Mucosa of rectum (tissue), 2 donors: ENCODE data around the gene MS4A18.
A peak's percentile ranks its signal among the peaks of the same experiment; 100 is the strongest.
"Not testable (repeated sequence)": the region's sequence is repeated elsewhere in the genome, so short reads cannot be mapped to it uniquely, and the experiment has no call there.

Experiments used
- H3K27ac ChIP-seq, 2 donors: one replicate each; pipeline ENCODE4 v1.7.0; 2013; ENCODE audit warnings: inconsistent platforms in 2 of 2, low read depth in 2 of 2, low read length in 2 of 2
- H3K27me3 ChIP-seq, 2 donors: one replicate each; pipeline ENCODE4 v1.7.0; 2013; ENCODE audit warnings: low read length in 2 of 2; ENCODE audit not compliant: control insufficient read depth in 2 of 2, insufficient read depth in 2 of 2
- H3K36me3 ChIP-seq, 2 donors: one replicate each; pipeline ENCODE4 v1.7.0; 2013; ENCODE audit warnings: low read length in 2 of 2; ENCODE audit not compliant: control insufficient read depth in 2 of 2, insufficient read depth in 2 of 2
- H3K4me1 ChIP-seq, 2 donors: one replicate each; pipeline ENCODE4 v1.7.0; 2013; ENCODE audit warnings: low read length in 2 of 2, mild to moderate bottlenecking in 1 of 2; ENCODE audit not compliant: control insufficient read depth in 2 of 2, insufficient read depth in 2 of 2
- H3K4me3 ChIP-seq, 2 donors: one replicate each; pipeline ENCODE4 v1.7.0; 2013; ENCODE audit warnings: low read length in 2 of 2
- H3K9ac ChIP-seq, 2 donors: one replicate each; pipeline ENCODE4 v1.7.0; 2013; ENCODE audit warnings: low read length in 2 of 2, low read depth in 1 of 2, mild to moderate bottlenecking in 1 of 2
- H3K9me3 ChIP-seq, 2 donors: one replicate each; pipeline ENCODE4 v1.7.0; 2013; ENCODE audit warnings: low read length in 2 of 2; ENCODE audit not compliant: control insufficient read depth in 2 of 2
- donor health status: healthy.
- donor health status: Normal muscosa, but diverticular disease.

Gene MS4A18

DNA sequence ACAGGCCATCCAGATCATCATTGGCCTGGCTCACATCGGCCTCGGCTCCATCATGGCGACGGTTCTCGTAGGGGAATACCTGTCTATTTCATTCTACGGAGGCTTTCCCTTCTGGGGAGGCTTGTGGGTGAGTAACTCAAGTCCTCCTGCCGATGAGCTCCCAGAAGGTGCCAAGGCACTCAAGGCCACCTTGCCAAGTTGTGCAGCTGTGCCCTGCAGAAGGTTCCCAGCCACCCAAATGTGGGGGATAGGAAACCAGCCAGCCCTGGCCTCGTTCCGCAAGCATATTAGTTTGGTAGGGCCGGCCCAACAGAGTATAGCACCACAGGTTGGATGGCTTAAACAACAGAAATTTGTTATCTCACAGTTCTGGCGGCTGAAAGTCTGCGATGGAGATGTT, 21.1 kb upstream of the MS4A18 start:
- Histone ChIP-seq H3K36me3 (no peaks in the 10 kb centered on the region), H3K9ac (no peak overlapping the region), H3K27me3 (no peaks in the 10 kb centered on the region), H3K9me3 (no peaks in the 10 kb centered on the region), H3K4me1 (peaks cover 17 to 28% of the 10 kb centered on the region in 2 donors), H3K4me3 (no peak overlapping the region), H3K27ac (no peak overlapping the region)

DNA sequence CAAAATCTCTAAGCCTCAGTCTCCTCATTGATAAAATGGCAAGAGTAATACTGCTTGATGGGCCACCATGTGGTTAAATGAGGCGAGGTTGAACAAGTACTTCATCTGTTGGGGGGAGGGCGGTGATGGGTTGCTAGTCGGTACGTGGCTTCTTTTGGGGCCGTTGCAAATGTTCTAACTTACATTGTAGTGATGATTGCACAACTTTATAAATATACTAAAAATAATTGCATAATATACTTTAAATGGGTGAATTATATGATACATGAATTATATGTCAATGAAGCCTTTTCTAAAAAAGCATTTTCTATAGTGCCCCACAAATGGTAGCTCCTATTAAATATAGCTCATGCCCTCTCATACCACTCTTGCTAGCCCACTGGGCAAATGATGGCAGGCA, 18.6 kb upstream of the MS4A18 start:
- no peak overlapping the region for H3K27ac ChIP-seq
- no peaks in the 10 kb centered on the region for H3K9me3 ChIP-seq
- peaks cover 9 to 12% of the 10 kb centered on the region in 2 donors for H3K4me1 ChIP-seq
- H3K36me3 ChIP-seq, result no peaks in the 10 kb centered on the region
- no peaks in the 10 kb centered on the region for H3K27me3 ChIP-seq
- no peak overlapping the region for H3K9ac ChIP-seq
- H3K4me3 ChIP-seq, result no peak overlapping the region

DNA sequence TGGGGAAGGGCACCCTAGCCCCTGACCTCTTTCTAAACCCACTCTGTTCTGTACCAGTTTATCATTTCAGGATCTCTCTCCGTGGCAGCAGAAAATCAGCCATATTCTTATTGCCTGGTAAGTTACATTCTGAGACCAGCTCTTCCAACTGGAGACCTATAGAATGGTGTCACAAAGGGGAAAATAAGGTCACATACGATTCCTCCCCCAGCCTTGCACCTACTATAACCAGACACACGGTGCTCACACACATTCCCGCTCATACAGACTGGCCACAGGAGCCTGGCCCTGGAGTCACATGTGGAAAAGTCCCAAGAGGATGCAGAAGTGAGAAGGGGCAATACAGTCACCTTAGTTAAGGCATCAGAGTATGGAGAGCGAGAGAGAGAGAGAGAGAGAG, 17.6 kb upstream of the MS4A18 start:
- H3K27me3 ChIP-seq, result no peaks in the 10 kb centered on the region
- H3K4me1 ChIP-seq, result peaks cover 3 to 9% of the 10 kb centered on the region in 2 donors
- H3K4me3 ChIP-seq, result no peak overlapping the region
- H3K27ac ChIP-seq, result no peak overlapping the region
- no peaks in the 10 kb centered on the region for H3K36me3 ChIP-seq
- H3K9ac ChIP-seq, result no peak overlapping the region
- H3K9me3 ChIP-seq, result no peaks in the 10 kb centered on the region

GRCh38 chr11:60710482-60710881, 14.0 kb upstream of the MS4A18 start:
- Histone ChIP-seq H3K4me1 (peaks cover 3 to 9% of the 10 kb centered on the region in 2 donors), H3K27ac (no peak overlapping the region)

GRCh38 chr11:60711276-60711675, 13.2 kb upstream of the MS4A18 start:
- H3K27me3 ChIP-seq, result peaks cover 0 to 6% of the 10 kb centered on the region in 2 donors
- H3K36me3 ChIP-seq, result no peaks in the 10 kb centered on the region
- H3K9ac ChIP-seq, result no peak overlapping the region
- H3K4me1 ChIP-seq, result peaks cover 3 to 9% of the 10 kb centered on the region in 2 donors
- no peak overlapping the region for H3K4me3 ChIP-seq
- H3K27ac ChIP-seq, result no peak overlapping the region
- no peaks in the 10 kb centered on the region for H3K9me3 ChIP-seq

More at GRCh38 chr11:60710482-60710881, 14.0 kb upstream of the MS4A18 start:
- Histone ChIP-seq H3K9me3 (no peaks in the 10 kb centered on the region), H3K4me3 (no peak overlapping the region), H3K36me3 (no peaks in the 10 kb centered on the region), H3K27me3 (no peaks in the 10 kb centered on the region), H3K9ac (no peak overlapping the region)

- not testable (repeated sequence) for H3K27me3 ChIP-seq, H3K36me3 ChIP-seq
Observed at GRCh38 chr11:60713423-60713822, 11.1 kb upstream of the MS4A18 start.

DNA sequence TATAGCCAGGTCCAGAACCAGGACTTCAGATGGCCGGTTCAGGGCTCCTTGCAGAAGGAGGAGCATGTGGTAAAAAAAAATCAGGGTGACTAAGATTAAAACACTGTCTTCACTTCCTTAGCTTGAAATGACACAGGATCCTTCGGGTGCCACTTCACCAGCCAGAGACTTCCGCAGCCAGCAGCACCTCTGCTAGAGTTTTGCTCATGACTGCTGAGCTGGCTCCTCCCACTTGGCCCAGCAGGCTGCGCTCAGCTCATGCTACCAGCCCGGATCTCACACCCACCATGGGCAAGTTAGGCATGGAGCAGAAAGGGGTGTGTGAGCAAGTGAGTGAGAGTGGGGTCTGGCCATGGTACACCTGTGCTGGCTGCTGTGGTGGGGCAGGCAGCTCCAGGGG, 6.6 kb upstream of the MS4A18 start:
- Histone ChIP-seq H3K4me3 (no peak overlapping the region), H3K36me3 (no peaks in the 10 kb centered on the region), H3K27me3 (peaks cover 0 to 19% of the 10 kb centered on the region in 2 donors), H3K27ac (peak overlapping the region; percentile 66 to 88), H3K4me1 (peaks cover 18 to 26% of the 10 kb centered on the region in 2 donors), H3K9ac (peak overlapping the region in 1 of 2 donors; percentile 42), H3K9me3 (peaks cover 0 to 2% of the 10 kb centered on the region in 2 donors)

More at GRCh38 chr11:60713423-60713822, 11.1 kb upstream of the MS4A18 start:
- H3K9me3 ChIP-seq, H3K27ac ChIP-seq, H3K4me3 ChIP-seq, H3K9ac ChIP-seq: not testable (repeated sequence)
- H3K4me1 ChIP-seq, result peaks cover 9 to 15% of the 10 kb centered on the region in 2 donors

GRCh38 chr11:60718524-60719316, 5.8 kb upstream of the MS4A18 start:
- H3K27me3 ChIP-seq, result peaks cover 2 to 19% of the 10 kb centered on the region in 2 donors
- peaks cover 0 to 2% of the 10 kb centered on the region in 2 donors for H3K9me3 ChIP-seq
- no peaks in the 10 kb centered on the region for H3K36me3 ChIP-seq
- peak overlapping the region in 1 of 2 donors; percentile 42 for H3K9ac ChIP-seq
- H3K27ac ChIP-seq, result peak overlapping the region; percentile 70 to 88
- H3K4me1 ChIP-seq, result peaks cover 18 to 26% of the 10 kb centered on the region in 2 donors
- H3K4me3 ChIP-seq, result peak overlapping the region in 1 of 2 donors; percentile 2

GRCh38 chr11:60719391-60719790, 5.1 kb upstream of the MS4A18 start:
- H3K4me1 ChIP-seq, result peaks cover 18 to 26% of the 10 kb centered on the region in 2 donors

GRCh38 chr11:60720460-60720859, 4.1 kb upstream of the MS4A18 start:
- Histone ChIP-seq H3K27me3 (peaks cover 11 to 19% of the 10 kb centered on the region in 2 donors), H3K36me3 (no peaks in the 10 kb centered on the region), H3K27ac (no peak overlapping the region), H3K9ac (no peak overlapping the region), H3K9me3 (peaks cover 0 to 2% of the 10 kb centered on the region in 2 donors), H3K4me3 (no peak overlapping the region), H3K4me1 (peaks cover 18 to 26% of the 10 kb centered on the region in 2 donors)

More at GRCh38 chr11:60719391-60719790, 5.1 kb upstream of the MS4A18 start:
- Histone ChIP-seq H3K36me3 (no peaks in the 10 kb centered on the region), H3K27ac (peak overlapping the region; percentile 19 to 88), H3K4me3 (no peak overlapping the region), H3K9me3 (peaks cover 0 to 2% of the 10 kb centered on the region in 2 donors), H3K9ac (no peak overlapping the region), H3K27me3 (peaks cover 7 to 19% of the 10 kb centered on the region in 2 donors)
